Activated CD4-positive, alpha-beta memory T cell treated with anti-CD3 and anti-CD28 coated beads, Interleukin-2, amount 10 ng/mL, durations not matched to agents 7 days and 5 days (primary cell): ENCODE results near the gene HS3ST3A1. TPM values are rescaled to one million over a fixed set of nuclear protein-coding genes. Genes with fewer than 3 reads are reported as not detected.
"Not testable (repeated sequence)": the region's sequence is repeated elsewhere in the genome, so short reads cannot be mapped to it uniquely, and the experiment has no call there.

ENCODE experiments used
- CTCF ChIA-PET: fragments of 350-600 bp; sonication (Branson Sonifier 250); formaldehyde crosslinking; loops from one replicate; lab custom pipeline; 2021; ENCODE audit warnings: antibody characterized with exemption, inconsistent platforms; lab: Charles Lee
- POLR2A ChIA-PET: fragments of 350-600 bp; sonication (Branson Sonifier 250); formaldehyde crosslinking; loops from one replicate; lab custom pipeline; 2021; ENCODE audit warnings: antibody characterized with exemption; lab: Charles Lee
- DNase-seq: peaks from one replicate; pipeline ENCODE4 v3.0.0-alpha.2; 2020
- H3K27ac Mint-ChIP-seq: one replicate; pipeline ENCODE4 v1.8.0; 2021; ENCODE audit warnings: mild to moderate bottlenecking, mixed read lengths
- H3K27me3 Mint-ChIP-seq: one replicate; pipeline ENCODE4 v1.8.0; 2021; ENCODE audit warnings: mixed read lengths
- H3K36me3 Mint-ChIP-seq: one replicate; pipeline ENCODE4 v1.8.0; 2021; ENCODE audit warnings: low read depth, mixed read lengths
- H3K4me1 Mint-ChIP-seq: one replicate; pipeline ENCODE4 v1.8.0; 2021; ENCODE audit warnings: mixed read lengths
- H3K4me3 Mint-ChIP-seq: one replicate; pipeline ENCODE4 v1.8.0; 2021; ENCODE audit warnings: mild to moderate bottlenecking, mixed read lengths
- H3K9me3 Mint-ChIP-seq: one replicate; pipeline ENCODE4 v1.8.0; 2021; ENCODE audit warnings: mixed read lengths
- total RNA-seq, 2 experiments: library from RNA; stranded (reverse); gene quantifications; one replicate each; pipeline ENCODE4 v1.2.3, GENCODE V29; 2021

The HS3ST3A1 gene
- total RNA-seq, 2 experiments from 2014 or later: 2.5 to 2.8 TPM

DNA sequence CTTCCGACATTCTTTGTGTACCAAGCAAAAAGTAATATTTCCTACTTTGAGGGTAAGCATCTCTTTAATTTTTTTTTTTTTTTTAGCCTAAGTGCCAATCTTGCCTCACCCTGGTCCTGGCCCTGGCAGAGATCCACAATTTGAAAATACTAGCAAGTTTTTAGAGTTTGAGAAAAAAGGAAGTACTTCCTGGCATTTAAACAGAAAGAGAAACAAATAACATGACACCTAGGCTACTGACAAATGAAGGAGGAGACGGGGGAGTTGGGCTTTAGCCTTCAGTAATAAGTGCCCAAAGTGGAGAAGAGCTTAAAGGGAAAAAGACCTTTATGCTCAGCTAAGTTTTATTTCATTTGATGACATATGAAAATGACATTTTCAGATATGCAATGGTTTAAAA lies 92.8 kb downstream of the HS3ST3A1 start:
- H3K4me1 Mint-ChIP-seq: peaks cover 10% of the 10 kb centered on the region
- no peaks in the 10 kb centered on the region for H3K9me3 Mint-ChIP-seq
- H3K36me3 Mint-ChIP-seq: no peaks in the 10 kb centered on the region
- CTCF ChIA-PET: no interaction called here
- POLR2A ChIA-PET: no interaction called here
- H3K4me3 Mint-ChIP-seq: peak overlapping the region; percentile 15
- no peak overlapping the region for H3K27ac Mint-ChIP-seq
- peaks cover 10% of the 10 kb centered on the region for H3K27me3 Mint-ChIP-seq
- no peak for DNase-seq

DNA sequence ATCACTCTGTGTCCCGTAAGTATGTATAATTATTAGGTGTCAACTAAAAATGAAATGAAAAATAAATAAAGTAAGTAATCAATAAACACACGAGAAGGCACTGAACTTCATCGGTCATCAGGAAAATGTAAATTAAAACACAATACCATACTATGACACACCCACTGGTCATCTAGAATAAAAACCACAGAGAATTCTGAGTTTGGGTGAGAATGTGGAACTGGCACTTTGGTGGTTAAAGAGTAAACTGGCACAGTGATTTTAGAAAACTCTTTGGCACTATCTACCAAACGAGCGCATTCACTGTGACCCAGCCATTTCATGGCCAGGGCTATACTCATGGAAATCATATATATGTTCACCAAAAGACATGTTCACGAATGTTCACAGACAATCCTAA lies 98.2 kb downstream of the HS3ST3A1 start:
- ChIA-PET CTCF (no interaction called here), POLR2A (no interaction called here)
- no peak overlapping the region for H3K27ac Mint-ChIP-seq
- no peak for DNase-seq
- no peaks in the 10 kb centered on the region for H3K27me3 Mint-ChIP-seq
- H3K4me1 Mint-ChIP-seq: no peaks in the 10 kb centered on the region
- no peaks in the 10 kb centered on the region for H3K9me3 Mint-ChIP-seq
- H3K4me3 Mint-ChIP-seq: no peak overlapping the region
- H3K36me3 Mint-ChIP-seq: no peaks in the 10 kb centered on the region

DNA sequence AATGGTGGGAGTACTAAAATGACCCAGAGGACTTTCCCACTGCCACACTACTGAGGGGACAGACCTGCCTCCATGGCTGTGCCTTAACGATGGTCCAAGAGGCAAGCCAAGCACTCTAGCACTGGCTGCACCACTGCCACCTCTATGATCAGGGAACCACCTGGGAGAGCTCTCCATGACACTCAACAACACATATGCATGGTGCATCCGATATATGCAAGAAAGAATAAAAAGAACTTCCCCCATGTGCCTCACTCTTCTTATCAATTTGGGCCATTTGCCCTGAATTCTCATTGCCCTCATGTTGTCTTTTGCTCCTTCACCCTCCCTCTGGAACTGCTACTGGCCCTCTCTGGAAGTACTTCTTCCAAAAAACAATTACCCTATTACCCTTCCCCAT lies 99.5 kb downstream of the HS3ST3A1 start:
- ChIA-PET CTCF (no interaction called here), POLR2A (no interaction called here)
- Mint-ChIP-seq H3K9me3 (no peaks in the 10 kb centered on the region), H3K4me1 (no peaks in the 10 kb centered on the region), H3K36me3 (no peaks in the 10 kb centered on the region), H3K4me3 (no peak overlapping the region), H3K27me3 (no peaks in the 10 kb centered on the region), H3K27ac (no peak overlapping the region)
- no peak for DNase-seq

DNA sequence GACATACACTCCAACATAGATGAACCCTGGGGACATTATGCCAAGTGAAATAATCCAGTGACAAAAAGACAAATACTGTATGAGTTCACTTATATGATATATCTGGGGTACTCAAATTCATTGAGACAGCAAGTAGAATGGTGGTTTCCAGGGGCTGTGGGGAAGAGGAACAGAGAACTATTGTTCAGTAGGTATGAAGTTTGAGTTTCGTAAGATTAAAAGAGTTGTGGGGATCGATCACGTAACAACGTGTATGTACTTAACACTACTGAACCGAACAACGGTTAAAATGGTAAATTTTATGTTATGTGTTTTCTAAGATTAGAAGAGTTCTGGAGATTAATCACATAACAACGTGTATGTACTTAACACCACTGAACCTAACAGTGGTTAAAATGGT lies 100.8 kb downstream of the HS3ST3A1 start:
- Mint-ChIP-seq H3K9me3 (no peaks in the 10 kb centered on the region), H3K36me3 (no peaks in the 10 kb centered on the region), H3K4me1 (no peaks in the 10 kb centered on the region), H3K27me3 (no peaks in the 10 kb centered on the region), H3K27ac (no peak overlapping the region), H3K4me3 (no peak overlapping the region)
- ChIA-PET POLR2A (no interaction called here), CTCF (no interaction called here)
- DNase-seq: no peak

DNA sequence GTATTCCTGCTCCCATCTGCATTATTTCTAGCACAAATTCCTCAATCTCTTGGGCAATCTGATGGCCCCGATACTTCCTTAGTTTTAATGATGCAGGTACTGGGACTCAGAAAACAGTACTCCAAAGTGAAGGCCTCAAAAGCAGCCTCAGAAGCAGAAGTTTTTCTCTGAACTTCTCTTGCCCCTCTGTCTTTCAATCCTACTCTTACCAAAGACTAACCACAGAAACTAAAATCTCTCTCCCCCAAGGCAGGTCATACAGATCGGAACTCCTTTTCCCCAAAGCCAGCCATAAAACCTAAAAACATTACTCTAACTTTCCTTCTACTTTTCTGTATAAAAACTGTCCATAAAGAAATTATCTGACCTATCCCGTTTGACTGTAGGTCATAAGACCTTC lies 103.5 kb downstream of the HS3ST3A1 start:
- H3K4me1 Mint-ChIP-seq: no peaks in the 10 kb centered on the region
- H3K27me3 Mint-ChIP-seq: no peaks in the 10 kb centered on the region
- no peak overlapping the region for H3K4me3 Mint-ChIP-seq
- no peak for DNase-seq
- POLR2A ChIA-PET: no interaction called here
- H3K9me3 Mint-ChIP-seq: no peaks in the 10 kb centered on the region
- H3K36me3 Mint-ChIP-seq: no peaks in the 10 kb centered on the region
- CTCF ChIA-PET: no interaction called here
- H3K27ac Mint-ChIP-seq: no peak overlapping the region

DNA sequence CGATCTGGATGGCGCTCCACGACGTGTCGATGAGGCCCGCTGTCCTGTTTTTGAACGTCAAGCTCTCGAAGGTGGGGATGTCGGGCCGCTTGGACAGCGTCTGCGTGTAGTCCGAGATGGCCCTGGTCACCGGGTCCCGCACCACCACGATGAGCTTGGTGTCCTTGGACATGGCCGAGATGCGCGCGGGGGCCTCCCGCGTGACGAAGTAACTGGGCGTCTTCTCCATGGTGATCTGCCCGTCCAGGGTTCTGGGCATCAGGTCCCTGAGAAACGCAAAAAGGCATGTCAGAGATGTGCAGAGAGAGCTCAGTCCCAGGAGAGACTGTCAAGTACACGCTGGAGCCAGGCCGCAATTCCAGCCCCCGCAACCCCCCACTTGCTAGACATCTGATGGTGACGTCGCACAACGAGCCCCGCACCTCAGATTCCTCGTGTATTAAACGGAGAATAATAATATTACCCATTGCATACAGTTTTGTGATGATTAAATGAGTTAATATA lies 105.1 kb downstream of the HS3ST3A1 start:
- H3K4me3 Mint-ChIP-seq: not testable (repeated sequence)

DNA sequence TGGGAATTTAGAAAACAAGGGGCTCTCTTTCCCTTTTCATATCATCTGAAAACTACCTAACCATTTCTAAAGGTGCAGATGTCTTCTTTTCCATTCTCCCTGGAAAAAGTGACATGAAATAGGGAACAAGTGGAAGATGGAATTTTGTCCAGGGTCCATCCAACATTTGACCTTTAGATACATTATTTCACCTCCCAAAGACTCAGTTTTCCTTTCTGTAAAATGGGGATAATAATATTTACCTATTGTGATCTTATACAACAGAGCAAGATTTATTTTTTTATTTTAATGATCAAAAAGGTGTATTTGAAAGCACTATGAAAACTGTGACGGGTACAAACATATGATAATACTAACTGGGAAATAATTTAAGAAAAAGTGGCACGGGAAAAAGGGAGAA lies 106.3 kb downstream of the HS3ST3A1 start:
- Mint-ChIP-seq H3K4me1 (no peaks in the 10 kb centered on the region), H3K27me3 (no peaks in the 10 kb centered on the region), H3K36me3 (no peaks in the 10 kb centered on the region), H3K4me3 (no peak overlapping the region), H3K9me3 (no peaks in the 10 kb centered on the region), H3K27ac (no peak overlapping the region)
- POLR2A ChIA-PET: no interaction called here
- CTCF ChIA-PET: no interaction called here
- DNase-seq: no peak

More for the DNA sequence above, 105.1 kb downstream of the HS3ST3A1 start:
- H3K9me3 Mint-ChIP-seq, H3K36me3 Mint-ChIP-seq, H3K27me3 Mint-ChIP-seq, DNase-seq, H3K4me1 Mint-ChIP-seq, H3K27ac Mint-ChIP-seq, CTCF ChIA-PET, POLR2A ChIA-PET: not testable (repeated sequence)

DNA sequence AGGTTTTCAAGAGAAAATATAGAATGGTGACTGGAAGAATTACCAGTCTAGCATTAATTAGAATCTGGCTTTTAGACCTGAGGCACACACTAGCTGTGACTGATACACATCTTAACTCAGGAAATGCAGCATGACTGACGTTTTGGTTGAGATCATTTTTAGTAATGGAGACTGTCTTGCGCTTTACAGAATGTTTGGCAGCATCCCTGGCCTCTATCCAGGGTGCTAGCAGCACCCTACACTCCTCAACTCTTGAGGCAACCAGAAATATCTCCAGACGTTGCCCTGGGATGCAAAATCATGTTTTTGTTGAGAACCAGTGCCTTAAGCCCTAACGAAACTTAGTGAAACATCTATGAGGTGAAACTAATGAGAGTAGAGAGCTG lies 109.0 kb downstream of the HS3ST3A1 start:
- ChIA-PET POLR2A (no interaction called here), CTCF (no interaction called here)
- H3K4me1 Mint-ChIP-seq: no peaks in the 10 kb centered on the region
- no peaks in the 10 kb centered on the region for H3K36me3 Mint-ChIP-seq
- H3K9me3 Mint-ChIP-seq: no peaks in the 10 kb centered on the region
- no peaks in the 10 kb centered on the region for H3K27me3 Mint-ChIP-seq
- no peak overlapping the region for H3K27ac Mint-ChIP-seq
- DNase-seq: no peak
- H3K4me3 Mint-ChIP-seq: no peak overlapping the region

DNA sequence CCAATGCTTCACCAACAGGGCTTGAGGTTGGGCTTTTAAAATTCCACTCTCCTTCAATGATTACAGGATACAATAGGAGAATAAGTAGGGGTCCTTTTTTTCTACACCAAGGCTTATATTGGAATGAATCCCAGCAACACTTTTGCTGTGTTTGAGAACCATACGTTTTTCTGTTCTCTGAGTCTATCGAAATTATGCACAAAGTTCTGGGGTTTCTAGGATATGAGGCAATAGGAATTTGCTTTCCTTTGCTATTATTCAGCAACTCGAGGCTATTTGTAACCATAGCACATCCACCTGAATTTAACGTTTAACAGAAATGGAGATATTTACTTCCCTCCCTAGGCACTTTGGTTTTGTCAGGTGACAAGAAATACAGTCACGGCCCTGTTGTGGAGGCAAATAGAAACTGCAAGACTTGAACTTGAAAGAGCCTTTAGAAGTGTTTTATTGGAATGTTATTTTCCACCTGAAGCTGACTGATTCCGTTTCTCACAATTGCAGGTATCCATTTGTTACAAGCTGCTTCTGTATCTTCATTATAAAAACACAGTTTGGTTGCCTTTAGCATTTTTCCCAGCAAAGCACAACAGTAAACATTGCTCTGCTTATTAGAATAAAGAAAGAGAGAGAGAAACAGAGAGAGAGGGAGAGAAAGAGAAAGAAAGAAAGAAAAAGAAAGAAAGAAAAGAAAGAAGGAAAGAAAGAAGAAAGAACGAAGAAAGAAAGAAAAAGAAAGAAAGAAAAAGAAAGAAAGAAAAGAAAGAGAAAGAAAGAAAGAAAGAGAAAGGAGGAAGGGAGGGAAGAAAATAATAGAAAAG lies 109.6 kb downstream of the HS3ST3A1 start:
- no peak overlapping the region for H3K4me3 Mint-ChIP-seq
- no peak for DNase-seq
- H3K4me1 Mint-ChIP-seq: no peaks in the 10 kb centered on the region
- no peaks in the 10 kb centered on the region for H3K27me3 Mint-ChIP-seq
- no peaks in the 10 kb centered on the region for H3K9me3 Mint-ChIP-seq
- ChIA-PET POLR2A (no interaction called here), CTCF (no interaction called here)
- no peak overlapping the region for H3K27ac Mint-ChIP-seq
- no peaks in the 10 kb centered on the region for H3K36me3 Mint-ChIP-seq

DNA sequence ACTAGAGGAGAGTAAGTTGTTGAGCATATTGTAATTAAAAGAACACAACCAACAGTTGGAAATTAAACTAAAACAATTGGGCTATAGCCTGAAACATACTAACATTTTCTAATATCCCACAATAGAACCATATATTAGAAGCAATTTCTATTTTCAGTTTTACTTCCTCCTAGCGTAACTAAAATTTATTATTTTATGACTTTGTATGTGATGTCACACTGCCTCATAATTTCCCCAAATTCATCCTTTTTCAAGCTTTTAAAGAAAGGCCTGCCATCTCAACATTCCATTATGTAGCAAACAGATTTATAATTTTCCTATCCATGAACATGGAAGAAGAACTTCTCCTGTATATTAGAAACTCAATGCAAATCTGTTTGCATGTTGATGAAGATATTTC lies 110.2 kb downstream of the HS3ST3A1 start:
- ChIA-PET CTCF (no interaction called here), POLR2A (no interaction called here)
- H3K4me1 Mint-ChIP-seq: no peaks in the 10 kb centered on the region
- H3K4me3 Mint-ChIP-seq: no peak overlapping the region
- DNase-seq: no peak
- no peaks in the 10 kb centered on the region for H3K36me3 Mint-ChIP-seq
- H3K9me3 Mint-ChIP-seq: no peaks in the 10 kb centered on the region
- H3K27ac Mint-ChIP-seq: no peak overlapping the region
- H3K27me3 Mint-ChIP-seq: no peaks in the 10 kb centered on the region

DNA sequence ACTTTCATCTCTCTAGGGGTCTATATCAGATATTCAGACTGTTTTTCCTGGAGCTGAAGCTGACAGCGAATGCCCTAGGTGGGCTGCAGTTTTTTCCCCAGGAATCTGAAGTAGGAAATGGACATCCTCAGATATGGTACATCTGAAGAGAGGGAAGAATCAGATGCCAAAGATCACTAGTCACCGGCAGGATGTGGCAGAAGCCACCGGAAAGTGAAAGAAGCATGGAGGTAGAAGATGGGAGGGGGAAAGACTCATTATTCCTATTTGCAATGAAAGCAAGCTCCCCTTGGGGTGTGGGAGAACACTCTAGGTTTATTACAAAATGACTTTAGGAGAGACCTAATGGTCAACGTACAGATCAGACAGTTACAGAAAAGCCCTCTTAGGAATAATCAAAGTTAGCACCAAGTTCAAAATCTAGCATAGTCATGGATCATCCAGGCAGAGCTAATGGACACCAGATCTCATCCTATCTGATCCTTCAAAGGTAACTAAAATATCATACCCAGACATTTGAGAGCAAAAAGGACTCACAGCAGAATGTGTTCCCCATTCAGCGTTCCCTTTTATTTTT lies 110.7 kb downstream of the HS3ST3A1 start:
- H3K36me3 Mint-ChIP-seq: no peaks in the 10 kb centered on the region
- no peak for DNase-seq
- POLR2A ChIA-PET: no interaction called here
- CTCF ChIA-PET: no interaction called here
- H3K27me3 Mint-ChIP-seq: no peaks in the 10 kb centered on the region
- no peak overlapping the region for H3K27ac Mint-ChIP-seq
- H3K9me3 Mint-ChIP-seq: no peaks in the 10 kb centered on the region
- no peaks in the 10 kb centered on the region for H3K4me1 Mint-ChIP-seq
- no peak overlapping the region for H3K4me3 Mint-ChIP-seq

DNA sequence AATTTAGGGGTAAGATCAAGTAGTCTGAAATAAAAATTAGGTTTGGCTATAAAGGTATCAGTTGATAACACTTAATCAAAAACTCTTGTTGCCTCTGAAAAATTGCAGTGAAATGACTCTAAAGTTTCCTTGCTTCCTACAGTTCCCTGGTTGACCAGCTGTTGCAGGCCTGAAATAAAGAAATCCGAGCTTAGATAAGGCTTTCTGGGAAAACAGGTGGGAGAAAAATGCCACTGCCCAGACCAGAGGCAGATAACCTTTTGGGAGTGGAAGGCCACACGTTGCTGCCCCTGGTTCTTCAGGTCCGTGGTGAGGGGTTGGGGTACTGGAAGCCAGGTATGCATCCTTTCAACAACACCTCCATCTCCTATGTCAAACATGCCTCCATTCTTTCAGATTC lies 111.3 kb downstream of the HS3ST3A1 start:
- POLR2A ChIA-PET: no interaction called here

DNA sequence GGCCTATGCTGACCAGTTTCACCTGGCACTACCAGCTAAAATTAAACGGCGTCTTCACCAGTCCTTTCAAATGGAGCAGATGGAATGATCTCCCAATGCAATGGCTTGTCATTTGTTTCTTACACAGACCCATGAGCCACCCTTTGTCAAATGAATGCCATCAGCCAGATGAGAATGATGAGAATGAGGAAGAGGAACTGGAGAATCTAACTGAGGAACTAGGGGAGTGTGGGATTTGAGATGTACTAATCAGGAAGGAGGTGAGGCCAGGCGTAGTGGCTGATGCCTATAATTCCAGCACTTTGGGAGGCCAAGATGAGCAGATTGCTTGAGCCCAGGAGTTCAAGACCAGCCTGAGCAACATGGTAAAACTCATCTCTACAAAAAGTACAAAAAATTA lies 116.4 kb downstream of the HS3ST3A1 start:
- H3K4me1 Mint-ChIP-seq: no peaks in the 10 kb centered on the region
- ChIA-PET CTCF (no interaction called here), POLR2A (no interaction called here)
- peaks cover 3% of the 10 kb centered on the region for H3K36me3 Mint-ChIP-seq
- DNase-seq: no peak
- no peaks in the 10 kb centered on the region for H3K27me3 Mint-ChIP-seq
- H3K9me3 Mint-ChIP-seq: peaks cover 7% of the 10 kb centered on the region
- no peak overlapping the region for H3K27ac Mint-ChIP-seq
- no peak overlapping the region for H3K4me3 Mint-ChIP-seq

More for the DNA sequence above, 111.3 kb downstream of the HS3ST3A1 start:
- H3K27ac Mint-ChIP-seq: no peak overlapping the region
- CTCF ChIA-PET: no interaction called here
- no peaks in the 10 kb centered on the region for H3K9me3 Mint-ChIP-seq
- H3K27me3 Mint-ChIP-seq: no peaks in the 10 kb centered on the region
- DNase-seq: no peak
- no peaks in the 10 kb centered on the region for H3K4me1 Mint-ChIP-seq
- no peaks in the 10 kb centered on the region for H3K36me3 Mint-ChIP-seq
- no peak overlapping the region for H3K4me3 Mint-ChIP-seq

DNA sequence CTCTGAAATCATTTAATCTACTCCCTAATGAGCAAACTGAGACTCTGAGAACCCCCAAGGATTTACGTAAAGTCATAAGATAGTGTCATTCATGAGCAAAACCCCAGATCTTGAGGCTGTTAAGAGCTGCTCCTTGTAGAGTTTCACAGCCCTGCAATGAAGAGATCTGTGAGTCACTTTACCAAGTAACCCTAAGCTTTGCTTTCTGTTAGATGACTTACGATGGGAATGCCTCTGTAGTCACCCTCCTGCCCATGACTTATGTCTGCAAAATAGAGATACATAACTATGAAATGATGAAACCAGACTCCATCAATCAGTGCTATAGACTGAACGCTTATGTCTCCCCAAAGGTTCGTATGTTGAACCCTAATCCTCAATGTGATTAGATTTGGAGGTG lies 117.7 kb downstream of the HS3ST3A1 start:
- Mint-ChIP-seq H3K36me3 (peaks cover 6% of the 10 kb centered on the region), H3K9me3 (peaks cover 13% of the 10 kb centered on the region), H3K4me1 (no peaks in the 10 kb centered on the region), H3K4me3 (no peak overlapping the region), H3K27ac (no peak overlapping the region), H3K27me3 (no peaks in the 10 kb centered on the region)
- DNase-seq: no peak
- ChIA-PET POLR2A (no interaction called here), CTCF (no interaction called here)
